NCI-H1417 treated with DMSO at 0.1 percent for 48 hours (cell line): ENCODE results near the gene KRTAP9-9.
A peak's percentile ranks its signal among the peaks of the same experiment; 100 is the strongest.
"Not testable (repeated sequence)": the region's sequence is repeated elsewhere in the genome, so short reads cannot be mapped to it uniquely, and the experiment has no call there.

Source experiments
- DNase-seq: peaks from one replicate; lab custom pipeline; 2025; lab: John Stamatoyannopoulos, UW

The KRTAP9-9 gene

GRCh38 chr17:41255381-41256290 lies at the start of gene KRTAP9-9:
Gene KRTAP9-9 (plus strand): TSS chr17:41255384.
- not testable (repeated sequence) for DNase-seq

GRCh38 chr17:41211845-41212466 lies 43.2 kb upstream of the KRTAP9-9 start:
- DNase-seq: no peak

GRCh38 chr17:41212524-41213169 lies 42.5 kb upstream of the KRTAP9-9 start:
- DNase-seq: peak; percentile 1

GRCh38 chr17:41215681-41216080 lies 39.5 kb upstream of the KRTAP9-9 start:
- no peak for DNase-seq

- no peak for DNase-seq
Measured at GRCh38 chr17:41223821-41224220, 31.4 kb upstream of the KRTAP9-9 start.

- DNase-seq: no peak
Measured at GRCh38 chr17:41226051-41226450, 29.1 kb upstream of the KRTAP9-9 start.

- not testable (repeated sequence) for DNase-seq
Measured at GRCh38 chr17:41226598-41227095, 28.5 kb upstream of the KRTAP9-9 start, which contains the start of gene KRTAP9-2. Gene KRTAP9-2 (plus strand): TSS chr17:41226648. CDS start chr17:41226655, 7 bp downstream.

GRCh38 chr17:41230094-41230493 lies 25.1 kb upstream of the KRTAP9-9 start:
- DNase-seq: no peak

GRCh38 chr17:41231731-41232130 lies 23.5 kb upstream of the KRTAP9-9 start:
- DNase-seq: no peak

- not testable (repeated sequence) for DNase-seq
Measured at GRCh38 chr17:41232399-41233105, 22.6 kb upstream of the KRTAP9-9 start, which contains the start of gene KRTAP9-3. Gene KRTAP9-3 (plus strand): TSS chr17:41232449. CDS start chr17:41232502, 53 bp downstream.

- not testable (repeated sequence) for DNase-seq
Measured at GRCh38 chr17:41237116-41237515, 18.1 kb upstream of the KRTAP9-9 start.

- DNase-seq: not testable (repeated sequence)
Measured at GRCh38 chr17:41237949-41238437, 17.2 kb upstream of the KRTAP9-9 start, which contains the start of gene KRTAP9-8. Gene KRTAP9-8 (plus strand): TSS chr17:41237999. CDS start chr17:41238052, 53 bp downstream.

- DNase-seq: not testable (repeated sequence)
Measured at GRCh38 chr17:41246995-41247787, 8.0 kb upstream of the KRTAP9-9 start.

GRCh38 chr17:41249637-41250240 lies 5.4 kb upstream of the KRTAP9-9 start, which contains the start of gene KRTAP9-4:
Gene KRTAP9-4 (plus strand): TSS chr17:41249687. CDS start chr17:41249721, 34 bp downstream.
- not testable (repeated sequence) for DNase-seq

- DNase-seq: no peak
Measured at GRCh38 chr17:41251261-41251660, 3.9 kb upstream of the KRTAP9-9 start.

GRCh38 chr17:41254861-41255260 lies 323 bp upstream of the KRTAP9-9 start:
- DNase-seq: no peak

GRCh38 chr17:41256291-41256685 lies 1.1 kb downstream of the KRTAP9-9 start:
- DNase-seq: no peak

GRCh38 chr17:41258406-41258805 lies 3.2 kb downstream of the KRTAP9-9 start:
- no peak for DNase-seq

- no peak for DNase-seq
Measured at GRCh38 chr17:41263212-41263611, 8.0 kb downstream of the KRTAP9-9 start.

- DNase-seq: no peak
Measured at GRCh38 chr17:41264599-41264998, 9.4 kb downstream of the KRTAP9-9 start.
